PC-3 (cell line): ENCODE data around the gene ATP8B3.

Experiments used
- EZH2 ChIP-seq: fragments of 300-600 bp; sonication (generic); IDR thresholded peaks from one replicate; pipeline ENCODE4 v1.6.1; 2017; ENCODE audit warnings: antibody characterized with exemption, mild to moderate bottlenecking, low read length; ENCODE audit not compliant: unreplicated experiment
- EZH2phosphoT487 ChIP-seq: fragments of 300-600 bp; sonication (generic); IDR thresholded peaks from 2 replicates; pipeline ENCODE4 v1.6.1; 2018; ENCODE audit warnings: mild to moderate bottlenecking, antibody characterized with exemption, low read length, borderline replicate concordance

DNA sequence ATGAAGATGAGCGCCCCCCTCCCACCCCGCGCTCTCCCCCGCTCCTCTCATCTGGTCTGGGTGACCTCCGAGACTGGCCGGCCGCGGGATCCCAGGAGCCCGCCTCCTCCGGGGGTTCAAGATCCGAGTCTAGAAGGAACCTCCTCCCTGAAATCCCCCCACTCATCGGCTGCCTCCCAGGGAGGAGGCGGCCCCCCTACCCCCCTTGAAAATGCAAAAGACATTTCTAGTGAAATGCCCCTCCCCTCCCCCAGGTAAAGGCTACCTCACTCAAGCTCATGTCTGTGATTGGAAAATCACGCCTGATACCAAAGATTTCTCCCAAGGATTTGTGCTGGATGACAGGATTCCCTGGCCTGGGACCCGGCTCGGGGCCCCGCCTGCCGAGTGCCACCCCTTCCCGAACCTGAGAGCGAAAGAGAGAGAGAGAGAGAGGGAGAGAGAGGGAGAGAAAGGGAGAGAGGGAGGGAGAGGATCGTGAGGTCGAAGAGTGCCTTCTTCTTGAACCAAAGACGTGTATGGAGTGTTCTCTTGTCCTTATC lies 35.4 kb downstream of the ATP8B3 start:
- TF ChIP-seq EZH2phosphoT487 (no peak), EZH2 (no peak)
